C4-2B (cell line): ENCODE data around the gene SYNJ2.

ENCODE experiments used
- ZFX ChIP-seq: fragments of 450-650 bp; IDR thresholded peaks from 2 replicates; pipeline ENCODE4 v1.6.1; 2017
- TF ChIP-seq, protein P1 (sequence below): fragments of 450-650 bp; conservative IDR thresholded peaks from 2 replicates; pipeline ENCODE4 v1.5.1; 2017; ENCODE audit warnings: mild to moderate bottlenecking

DNA sequence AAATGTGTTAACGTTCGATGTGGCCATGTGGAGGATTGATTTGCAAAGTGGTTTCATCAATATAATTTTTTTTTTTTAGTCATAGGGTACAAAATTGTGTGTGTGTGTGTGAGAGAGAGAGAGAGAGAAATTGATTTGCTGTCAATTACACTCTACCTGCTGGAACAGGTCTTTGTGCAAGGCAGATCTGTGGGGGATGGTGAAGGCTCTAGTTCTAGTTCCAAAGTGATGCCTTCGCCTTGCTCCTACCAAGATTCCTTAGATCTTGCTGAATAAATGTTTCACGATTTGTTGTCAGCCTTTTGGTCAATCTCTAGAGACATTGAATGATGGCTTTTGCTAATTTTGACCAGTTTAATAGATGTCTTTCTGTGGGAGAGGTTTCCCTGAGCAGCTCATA, 121.6 kb downstream of the SYNJ2 start:
- TF ChIP-seq, protein P1, sequence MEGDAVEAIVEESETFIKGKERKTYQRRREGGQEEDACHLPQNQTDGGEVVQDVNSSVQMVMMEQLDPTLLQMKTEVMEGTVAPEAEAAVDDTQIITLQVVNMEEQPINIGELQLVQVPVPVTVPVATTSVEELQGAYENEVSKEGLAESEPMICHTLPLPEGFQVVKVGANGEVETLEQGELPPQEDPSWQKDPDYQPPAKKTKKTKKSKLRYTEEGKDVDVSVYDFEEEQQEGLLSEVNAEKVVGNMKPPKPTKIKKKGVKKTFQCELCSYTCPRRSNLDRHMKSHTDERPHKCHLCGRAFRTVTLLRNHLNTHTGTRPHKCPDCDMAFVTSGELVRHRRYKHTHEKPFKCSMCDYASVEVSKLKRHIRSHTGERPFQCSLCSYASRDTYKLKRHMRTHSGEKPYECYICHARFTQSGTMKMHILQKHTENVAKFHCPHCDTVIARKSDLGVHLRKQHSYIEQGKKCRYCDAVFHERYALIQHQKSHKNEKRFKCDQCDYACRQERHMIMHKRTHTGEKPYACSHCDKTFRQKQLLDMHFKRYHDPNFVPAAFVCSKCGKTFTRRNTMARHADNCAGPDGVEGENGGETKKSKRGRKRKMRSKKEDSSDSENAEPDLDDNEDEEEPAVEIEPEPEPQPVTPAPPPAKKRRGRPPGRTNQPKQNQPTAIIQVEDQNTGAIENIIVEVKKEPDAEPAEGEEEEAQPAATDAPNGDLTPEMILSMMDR, result no peak
- no peak for TF ChIP-seq ZFX
